Gastrocnemius medialis (tissue), 4 donors: Measurements from ENCODE around the gene OR6B2. TPM values are rescaled to one million over a fixed set of nuclear protein-coding genes. Genes with fewer than 3 reads are reported as not detected.

Experiments
- ATAC-seq, 2 donors: fragments of 150-250 bp; one replicate each; pipeline ENCODE4 v1.9.1; 2016
- DNase-seq, 2 donors: peaks; one replicate each; pipeline ENCODE4 v3.0.0-alpha.2; 2019
- H3K27ac ChIP-seq, 4 donors: fragments of 200-600 bp; sonication (generic); 1 replicate in 1 of 4; 2 replicates in 3 of 4; pipeline ENCODE4 v1.5.1; 2016 to 2018; ENCODE audit warnings: mild to moderate bottlenecking in 2 of 4, moderate library complexity in 1 of 4
- H3K27me3 ChIP-seq, 3 donors: fragments of 200-600 bp; sonication (generic) in 2 of 3; 1 replicate in 1 of 3; 2 replicates in 2 of 3; pipeline versions ENCODE4 v1.5.1 to v1.6.0; 2016 to 2019; ENCODE audit warnings: mild to moderate bottlenecking in 1 of 3, moderate library complexity in 1 of 3
- H3K36me3 ChIP-seq, 2 donors: fragments of 200-600 bp; sonication (generic) in 1 of 2; one replicate each; pipeline ENCODE4 v1.5.1; 2017 to 2018
- H3K4me1 ChIP-seq, 2 donors: fragments of 200-600 bp; sonication (generic) in 1 of 2; one replicate each; pipeline ENCODE4 v1.5.1; 2016 to 2017; ENCODE audit warnings: mild to moderate bottlenecking in 2 of 2
- H3K4me3 ChIP-seq, 4 donors: fragments of 200-600 bp; sonication (generic) in 3 of 4; 1 replicate in 1 of 4; 2 replicates in 3 of 4; pipeline ENCODE4 v1.5.1; 2016 to 2019; ENCODE audit warnings: mild to moderate bottlenecking in 2 of 4
- H3K9me3 ChIP-seq, 3 donors: fragments of 200-600 bp; sonication (generic) in 2 of 3; 1 replicate in 1 of 3; 2 replicates in 2 of 3; pipeline ENCODE4 v1.5.1; 2016 to 2019
- CTCF ChIP-seq, 5 experiments: fragments of 450-650 bp in 3 of 5; fragments of 200-600 bp in 2 of 5; sonication (generic) in 2 of 5; IDR thresholded peaks in 4 of 5; conservative IDR thresholded peaks in 1 of 5; 1 replicate in 4 of 5; 2 replicates in 1 of 5; pipeline ENCODE4 v1.5.1; 2016 to 2019; ENCODE audit warnings: antibody characterized with exemption in 5 of 5, mild to moderate bottlenecking in 3 of 5, moderate library complexity in 3 of 5
- POLR2A ChIP-seq, 2 donors: fragments of 450-650 bp; IDR thresholded peaks; one replicate each; pipeline ENCODE4 v1.6.1; 2017; ENCODE audit warnings: antibody characterized with exemption in 2 of 2, mild to moderate bottlenecking in 2 of 2, moderate library complexity in 2 of 2
- in situ Hi-C, 4 donors: fragments of 200-750 bp; cut with MboI; loops; one replicate each; pipeline versions ENCODE4 v1.15.0 to v1.8.0; 2017; ENCODE audit warnings: low sequenced_read_pairs in 4 of 4
- intact Hi-C: fragments of 100-400 bp; cut with DNase I; formaldehyde crosslinking; loops from one replicate; pipeline ENCODE4 v1.15.1; 2023; ENCODE audit warnings: low total_unique reads
- total RNA-seq, 4 donors: library from RNA; depleted of rRNA; stranded (reverse); fragments of >200 nt; gene quantifications; one replicate each; pipeline versions ENCODE4 v1.1.0 to v1.2.3, GENCODE V29; 2016

Gene OR6B2
- not detected for total RNA-seq

- no peak for TF ChIP-seq POLR2A (IDR thresholded peaks at IDR 0.05)
- TF ChIP-seq CTCF (IDR thresholded peaks at IDR 0.05 in 4 of 5, conservative IDR thresholded peaks at IDR 0.05 in 1 of 5): no peak
- H3K4me3 ChIP-seq: no peak within 1 kb of the TSS
- in situ Hi-C loops: no loop called here
- no peaks in the 10 kb centered on the region for H3K9me3 ChIP-seq
- no peaks in the 10 kb centered on the region for H3K36me3 ChIP-seq
- no peak for DNase-seq
- intact Hi-C loops: no loop called here
- no peak within 1 kb of the TSS for H3K27ac ChIP-seq
- ATAC-seq: no peak
- no peaks in the 10 kb centered on the region for H3K4me1 ChIP-seq
- H3K27me3 ChIP-seq: peaks cover 0 to 1% (median 0%) of the 10 kb centered on the region in 3 donors
These were observed at the start of gene OR6B2 for GRCh38 chr2:240030379-240031094. Gene OR6B2, minus strand, starts transcription at chr2:240030429. Its CDS starts 0 bp downstream, at chr2:240030429.

- no peak for TF ChIP-seq CTCF (IDR thresholded peaks at IDR 0.05 in 4 of 5, conservative IDR thresholded peaks at IDR 0.05 in 1 of 5)
- DNase-seq: no peak
- no peaks in the 10 kb centered on the region for H3K27me3 ChIP-seq
- H3K9me3 ChIP-seq: peaks cover 0 to 12% (median 2%) of the 10 kb centered on the region in 3 donors
- ATAC-seq: no peak
- in situ Hi-C loops: no loop called here
- H3K4me1 ChIP-seq: no peaks in the 10 kb centered on the region
- intact Hi-C loops: no loop called here
- H3K4me3 ChIP-seq: no peak overlapping the region
- H3K27ac ChIP-seq: no peak overlapping the region
- H3K36me3 ChIP-seq: no peaks in the 10 kb centered on the region
These were observed 48.4 kb upstream of the OR6B2 start for GRCh38 chr2:240078631-240079030.

- ATAC-seq: no peak
- no peak for DNase-seq
These were observed 47.2 kb upstream of the OR6B2 start for GRCh38 chr2:240077442-240077841.

GRCh38 chr2:240074545-240074944 is 44.3 kb upstream of the OR6B2 start:
- ATAC-seq (no peak), DNase-seq (no peak)
- Histone ChIP-seq H3K36me3 (no peaks in the 10 kb centered on the region), H3K4me3 (no peak overlapping the region), H3K4me1 (no peaks in the 10 kb centered on the region), H3K9me3 (peaks cover 0 to 12% (median 2%) of the 10 kb centered on the region in 3 donors), H3K27me3 (no peaks in the 10 kb centered on the region), H3K27ac (no peak overlapping the region)
- in situ Hi-C loops: no loop called here
- TF ChIP-seq CTCF (IDR thresholded peaks at IDR 0.05 in 4 of 5, conservative IDR thresholded peaks at IDR 0.05 in 1 of 5): no peak
- TF ChIP-seq POLR2A (IDR thresholded peaks at IDR 0.05): no peak
- intact Hi-C loops: no loop called here

More at GRCh38 chr2:240077442-240077841, 47.2 kb upstream of the OR6B2 start:
- in situ Hi-C loops (no loop called here), intact Hi-C loops (no loop called here)
- no peaks in the 10 kb centered on the region for H3K4me1 ChIP-seq
- H3K9me3 ChIP-seq: peaks cover 0 to 12% (median 2%) of the 10 kb centered on the region in 3 donors
- H3K4me3 ChIP-seq: no peak overlapping the region
- no peaks in the 10 kb centered on the region for H3K27me3 ChIP-seq
- no peaks in the 10 kb centered on the region for H3K36me3 ChIP-seq
- TF ChIP-seq CTCF (IDR thresholded peaks at IDR 0.05 in 4 of 5, conservative IDR thresholded peaks at IDR 0.05 in 1 of 5) (no peak), POLR2A (IDR thresholded peaks at IDR 0.05) (no peak)
- H3K27ac ChIP-seq: no peak overlapping the region
